22Rv1 (cell line): ENCODE results near the gene UNC93B1.

Experiments
- ZFX ChIP-seq: fragments of 450-650 bp; IDR thresholded peaks from 2 replicates; pipeline ENCODE4 v1.6.1; 2017; ENCODE audit warnings: antibody characterized with exemption, borderline replicate concordance
- TF ChIP-seq, protein P1 (sequence below): fragments of 450-650 bp; IDR thresholded peaks from 2 replicates; pipeline ENCODE4 v1.5.1; 2017; ENCODE audit warnings: mild to moderate bottlenecking

DNA sequence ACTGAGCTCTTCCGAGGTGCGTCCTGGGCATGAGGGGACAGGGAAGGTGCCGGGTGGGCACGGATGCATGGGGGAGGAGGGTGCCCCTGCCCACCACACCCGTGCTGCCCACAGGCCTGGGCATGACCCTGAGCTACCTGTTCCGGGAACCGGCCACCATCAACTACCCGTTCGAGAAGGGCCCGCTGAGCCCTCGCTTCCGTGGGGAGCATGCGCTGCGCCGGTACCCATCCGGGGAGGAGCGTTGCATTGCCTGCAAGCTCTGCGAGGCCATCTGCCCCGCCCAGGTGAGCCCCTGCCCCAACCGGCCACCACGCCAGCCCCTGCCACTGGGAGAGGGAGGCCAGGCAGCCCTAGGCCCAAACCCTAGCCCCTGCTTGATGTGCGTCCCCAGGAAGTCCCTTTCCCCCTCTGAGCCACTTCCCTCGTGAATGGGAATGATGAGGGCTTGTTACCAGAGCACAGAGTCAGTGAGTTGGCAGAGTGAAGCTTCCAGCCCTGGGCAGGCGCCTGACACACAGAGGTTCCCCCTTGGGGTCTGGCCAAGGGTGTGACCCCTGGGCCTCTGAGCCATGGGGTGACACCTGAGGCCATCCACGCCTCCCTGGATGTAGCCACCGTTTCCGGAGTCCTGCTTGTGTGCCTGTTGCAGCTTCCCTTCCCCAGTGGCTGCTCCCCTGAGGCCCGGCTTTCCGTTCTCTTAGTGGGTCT, 29.3 kb upstream of the UNC93B1 start:
- TF ChIP-seq, protein P1, sequence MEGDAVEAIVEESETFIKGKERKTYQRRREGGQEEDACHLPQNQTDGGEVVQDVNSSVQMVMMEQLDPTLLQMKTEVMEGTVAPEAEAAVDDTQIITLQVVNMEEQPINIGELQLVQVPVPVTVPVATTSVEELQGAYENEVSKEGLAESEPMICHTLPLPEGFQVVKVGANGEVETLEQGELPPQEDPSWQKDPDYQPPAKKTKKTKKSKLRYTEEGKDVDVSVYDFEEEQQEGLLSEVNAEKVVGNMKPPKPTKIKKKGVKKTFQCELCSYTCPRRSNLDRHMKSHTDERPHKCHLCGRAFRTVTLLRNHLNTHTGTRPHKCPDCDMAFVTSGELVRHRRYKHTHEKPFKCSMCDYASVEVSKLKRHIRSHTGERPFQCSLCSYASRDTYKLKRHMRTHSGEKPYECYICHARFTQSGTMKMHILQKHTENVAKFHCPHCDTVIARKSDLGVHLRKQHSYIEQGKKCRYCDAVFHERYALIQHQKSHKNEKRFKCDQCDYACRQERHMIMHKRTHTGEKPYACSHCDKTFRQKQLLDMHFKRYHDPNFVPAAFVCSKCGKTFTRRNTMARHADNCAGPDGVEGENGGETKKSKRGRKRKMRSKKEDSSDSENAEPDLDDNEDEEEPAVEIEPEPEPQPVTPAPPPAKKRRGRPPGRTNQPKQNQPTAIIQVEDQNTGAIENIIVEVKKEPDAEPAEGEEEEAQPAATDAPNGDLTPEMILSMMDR: no peak
- TF ChIP-seq ZFX: no peak
